ENCODE results near the gene EFNB1. TPM values are rescaled to one million over a fixed set of nuclear protein-coding genes. Genes with fewer than 3 reads are reported as not detected.

Gene EFNB1
- total and polyA plus RNA-seq, 4 donors: 3.6 to 24.0 (median 11.3) TPM

DNA sequence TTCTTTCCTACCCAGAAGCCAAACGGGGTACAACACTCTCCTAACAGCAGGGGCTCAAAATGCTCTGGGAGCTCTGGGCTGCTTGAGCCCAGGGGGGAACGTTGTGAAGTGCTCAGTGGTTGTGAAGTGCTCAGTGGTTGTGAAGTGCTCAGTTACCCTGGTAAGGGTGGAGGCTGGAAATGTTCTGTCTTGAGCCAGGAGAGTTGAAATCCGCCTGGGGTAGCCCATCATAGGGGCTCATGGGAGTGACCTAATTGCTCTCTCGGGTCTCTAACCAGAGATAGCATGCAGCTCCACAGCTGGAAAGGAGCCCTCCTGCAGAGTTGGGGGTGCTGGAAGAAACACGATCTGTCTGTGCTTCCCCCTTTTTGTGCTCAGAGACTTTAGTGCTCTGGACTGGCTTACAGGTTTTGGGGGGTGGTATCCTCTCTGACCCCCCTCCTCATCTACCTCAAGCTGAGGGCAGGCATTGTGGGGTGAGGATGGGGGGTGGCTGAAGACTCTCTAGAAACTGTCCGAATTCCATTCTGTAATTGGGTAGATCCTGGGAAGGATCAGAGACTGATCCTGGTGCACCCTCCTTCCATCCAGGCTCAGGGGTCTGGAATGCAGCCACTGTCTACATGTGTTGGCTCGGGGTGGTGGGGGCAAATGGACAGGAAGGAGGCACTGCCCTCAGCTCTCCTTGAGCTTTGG is 2.7 kb downstream of the EFNB1 start:
- DNase-seq (no peak), ATAC-seq (ENCODE audit: low FRiP score) (no peak)
- WGBS, 2 donors: 6 to 20% methylated on average over 7 of the region's 7 CpGs
- intact Hi-C loops (cut with DNase I): loop anchor here (5.0 to 10.0 kb wide), 3 partner anchors 66 to 163 kb away; no protein-coding TSS in a partner anchor
- no peaks in the 10 kb centered on the region for H3K36me3 ChIP-seq (ENCODE audit: control insufficient read depth in 1 of 2, insufficient read depth in 2 of 2, low read length in 1 of 2)
- H3K4me3 ChIP-seq (ENCODE audit: low read length in 2 of 2): no peak overlapping the region
- no peaks in the 10 kb centered on the region for H3K4me1 ChIP-seq (ENCODE audit: control insufficient read depth in 1 of 2, insufficient read depth in 2 of 2, low read length in 2 of 2)
- H3K27ac ChIP-seq (ENCODE audit: low read depth in 1 of 2, low read length in 2 of 2): no peak overlapping the region
- no peaks in the 10 kb centered on the region for H3K9me3 ChIP-seq (ENCODE audit: control insufficient read depth, low read length)
- no peaks in the 10 kb centered on the region for H3K27me3 ChIP-seq (ENCODE audit: control insufficient read depth in 1 of 2, insufficient read depth in 2 of 2, low read length in 1 of 2)

DNA sequence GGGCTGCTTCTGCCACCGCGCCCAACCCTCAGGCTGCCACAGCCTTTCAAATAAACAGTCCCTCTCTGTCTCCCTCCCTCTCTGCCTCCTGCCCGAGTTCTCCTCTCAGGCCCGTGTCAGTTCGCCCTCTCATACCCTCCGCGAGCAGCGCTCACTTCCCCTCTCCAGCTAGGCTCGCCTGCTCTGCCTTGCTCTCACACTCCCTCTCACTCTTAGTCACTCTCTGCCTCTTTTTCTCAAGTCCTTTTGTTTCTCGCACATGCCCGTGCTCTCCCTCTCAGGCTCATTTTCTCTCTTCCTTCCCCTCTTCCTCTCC is 3.2 kb downstream of the EFNB1 start:
- DNase-seq (peak; percentile 79 to 82), ATAC-seq (ENCODE audit: low FRiP score) (no peak)
- Histone ChIP-seq H3K9me3 (ENCODE audit: control insufficient read depth, low read length) (no peaks in the 10 kb centered on the region), H3K27me3 (ENCODE audit: control insufficient read depth in 1 of 2, insufficient read depth in 2 of 2, low read length in 1 of 2) (no peaks in the 10 kb centered on the region), H3K4me3 (ENCODE audit: low read length in 2 of 2) (no peak overlapping the region), H3K4me1 (ENCODE audit: control insufficient read depth in 1 of 2, insufficient read depth in 2 of 2, low read length in 2 of 2) (no peaks in the 10 kb centered on the region), H3K36me3 (ENCODE audit: control insufficient read depth in 1 of 2, insufficient read depth in 2 of 2, low read length in 1 of 2) (no peaks in the 10 kb centered on the region), H3K27ac (ENCODE audit: low read depth in 1 of 2, low read length in 2 of 2) (no peak overlapping the region)
- intact Hi-C loops (cut with DNase I): loop anchor here (5.0 to 10.0 kb wide), 3 partner anchors 65 to 163 kb away; no protein-coding TSS in a partner anchor
- WGBS, 2 donors: 1 to 17% methylated on average over 11 of the region's 11 CpGs

DNA sequence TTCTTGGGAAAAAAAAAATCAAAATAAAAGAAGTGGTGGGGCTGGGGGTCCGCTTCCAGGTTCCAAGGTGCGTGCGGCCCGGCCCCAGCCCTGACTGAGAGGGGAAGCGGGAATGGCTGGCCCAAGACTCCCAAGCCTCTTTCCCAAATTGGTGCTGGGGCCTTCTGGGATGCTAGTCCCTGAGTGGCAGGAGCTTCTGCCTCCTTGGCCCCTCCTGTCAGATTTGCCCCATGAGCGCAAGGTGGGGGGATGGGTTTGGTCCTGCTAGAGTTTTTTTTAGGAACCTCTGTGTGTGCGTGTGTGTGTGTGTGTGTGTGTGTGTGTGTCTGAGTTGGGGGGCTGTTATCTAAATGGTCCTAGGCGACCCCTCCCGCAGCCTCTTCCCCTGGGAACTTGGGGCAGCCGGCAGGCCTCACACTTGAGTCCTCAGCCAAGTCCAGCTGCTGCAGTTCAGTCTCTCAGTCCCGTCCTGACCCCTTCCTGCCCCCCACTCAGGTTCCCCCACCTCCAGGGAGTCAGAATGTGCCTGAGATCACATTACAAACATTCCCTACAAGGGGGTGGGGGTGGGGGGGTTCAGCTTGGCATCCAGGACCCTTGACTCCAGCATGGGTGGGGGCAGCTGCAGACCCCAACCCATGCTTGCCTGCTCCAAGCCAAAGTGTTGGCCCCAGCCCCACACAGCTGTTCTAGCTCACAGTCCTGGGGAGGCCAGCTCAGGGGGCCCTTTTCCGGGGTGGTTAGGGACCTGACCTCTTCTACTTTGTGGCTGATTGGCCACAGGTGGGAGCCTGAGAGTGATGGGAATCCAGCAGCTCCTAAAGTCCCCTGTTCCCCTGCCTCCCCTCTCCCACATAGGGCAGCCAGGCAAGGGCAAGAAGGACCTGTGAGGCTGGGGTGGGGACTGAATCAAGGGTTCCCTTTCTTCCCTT is 4.0 kb downstream of the EFNB1 start:
- DNase-seq: peak in 1 of 2 donors; percentile 51
- ATAC-seq (ENCODE audit: low FRiP score): no peak
- intact Hi-C loops (cut with DNase I): loop anchor here (5.0 to 10.0 kb wide), 3 partner anchors 65 to 162 kb away; no protein-coding TSS in a partner anchor
- H3K4me3 ChIP-seq (ENCODE audit: low read length in 2 of 2): no peak overlapping the region
- WGBS, 2 donors: 64 to 80% methylated on average over 12 of the region's 12 CpGs
- no peak overlapping the region for H3K27ac ChIP-seq (ENCODE audit: low read depth in 1 of 2, low read length in 2 of 2)
- H3K27me3 ChIP-seq (ENCODE audit: control insufficient read depth in 1 of 2, insufficient read depth in 2 of 2, low read length in 1 of 2): no peaks in the 10 kb centered on the region
- no peaks in the 10 kb centered on the region for H3K9me3 ChIP-seq (ENCODE audit: control insufficient read depth, low read length)
- no peaks in the 10 kb centered on the region for H3K36me3 ChIP-seq (ENCODE audit: control insufficient read depth in 1 of 2, insufficient read depth in 2 of 2, low read length in 1 of 2)
- no peaks in the 10 kb centered on the region for H3K4me1 ChIP-seq (ENCODE audit: control insufficient read depth in 1 of 2, insufficient read depth in 2 of 2, low read length in 2 of 2)

DNA sequence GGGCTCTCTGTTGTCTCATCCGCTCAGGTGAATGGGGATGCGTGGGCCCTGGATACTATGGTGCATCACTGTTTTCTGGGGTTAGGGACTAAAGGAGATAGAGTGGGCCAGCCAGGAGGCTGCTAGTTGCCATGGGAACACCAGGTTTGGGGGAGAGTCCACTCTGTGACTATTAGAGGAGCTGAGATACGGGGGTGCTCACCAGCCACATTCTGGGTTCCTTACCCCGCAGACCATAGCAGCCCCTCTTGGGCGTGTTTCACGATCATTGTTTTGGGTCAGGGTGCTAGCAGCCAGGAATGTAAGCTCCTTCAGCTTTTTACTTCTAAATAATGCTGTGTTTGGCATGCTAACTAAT is 4.6 kb downstream of the EFNB1 start:
- Histone ChIP-seq H3K36me3 (ENCODE audit: control insufficient read depth in 1 of 2, insufficient read depth in 2 of 2, low read length in 1 of 2) (peaks cover 0 to 2% of the 10 kb centered on the region in 2 donors), H3K4me3 (ENCODE audit: low read length in 2 of 2) (no peak overlapping the region), H3K4me1 (ENCODE audit: control insufficient read depth in 1 of 2, insufficient read depth in 2 of 2, low read length in 2 of 2) (no peaks in the 10 kb centered on the region), H3K27me3 (ENCODE audit: control insufficient read depth in 1 of 2, insufficient read depth in 2 of 2, low read length in 1 of 2) (no peaks in the 10 kb centered on the region), H3K27ac (ENCODE audit: low read depth in 1 of 2, low read length in 2 of 2) (no peak overlapping the region), H3K9me3 (ENCODE audit: control insufficient read depth, low read length) (no peaks in the 10 kb centered on the region)
- no peak for ATAC-seq (ENCODE audit: low FRiP score)
- 85 to 98% methylated on average over 6 of the region's 6 CpGs for WGBS, 2 donors
- DNase-seq: peak in 1 of 2 donors; percentile 4
- intact Hi-C loops (cut with DNase I): loop anchor here (5.0 to 10.0 kb wide), 3 partner anchors 64 to 161 kb away; no protein-coding TSS in a partner anchor

DNA sequence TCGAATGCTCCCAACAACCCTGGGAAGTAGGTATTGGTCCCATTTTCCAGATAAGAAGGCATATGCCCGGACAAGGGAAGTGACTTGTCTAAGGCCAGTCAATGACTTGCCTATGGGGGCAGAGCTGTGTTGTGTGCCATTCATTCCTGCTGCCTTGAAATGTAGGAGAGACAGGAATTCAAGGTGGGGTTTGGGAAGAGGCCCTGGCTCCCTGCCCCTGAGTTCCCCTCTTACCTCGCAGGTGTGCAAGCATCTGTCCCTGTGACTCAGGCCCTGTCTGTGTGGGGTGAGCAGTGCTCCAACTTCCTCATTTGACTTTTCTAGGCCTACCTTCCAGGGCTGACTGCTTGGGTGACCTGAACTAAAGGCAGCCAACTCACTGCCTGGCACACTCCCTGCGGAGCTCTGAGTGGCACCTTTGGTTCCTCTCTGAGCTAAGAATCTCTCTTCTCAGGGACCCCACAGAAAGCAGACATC is 5.1 kb downstream of the EFNB1 start:
- no peak for ATAC-seq (ENCODE audit: low FRiP score)
- intact Hi-C loops (cut with DNase I): loop anchor here (5.0 to 10.0 kb wide), 3 partner anchors 63 to 161 kb away; no protein-coding TSS in a partner anchor
- Histone ChIP-seq H3K4me1 (ENCODE audit: control insufficient read depth in 1 of 2, insufficient read depth in 2 of 2, low read length in 2 of 2) (no peaks in the 10 kb centered on the region), H3K27ac (ENCODE audit: low read depth in 1 of 2, low read length in 2 of 2) (no peak overlapping the region), H3K27me3 (ENCODE audit: control insufficient read depth in 1 of 2, insufficient read depth in 2 of 2, low read length in 1 of 2) (no peaks in the 10 kb centered on the region), H3K9me3 (ENCODE audit: control insufficient read depth, low read length) (no peaks in the 10 kb centered on the region), H3K4me3 (ENCODE audit: low read length in 2 of 2) (no peak overlapping the region), H3K36me3 (ENCODE audit: control insufficient read depth in 1 of 2, insufficient read depth in 2 of 2, low read length in 1 of 2) (peaks cover 0 to 2% of the 10 kb centered on the region in 2 donors)
- no peak for DNase-seq
- 82 to 85% methylated on average over 4 of the region's 4 CpGs for WGBS, 2 donors

DNA sequence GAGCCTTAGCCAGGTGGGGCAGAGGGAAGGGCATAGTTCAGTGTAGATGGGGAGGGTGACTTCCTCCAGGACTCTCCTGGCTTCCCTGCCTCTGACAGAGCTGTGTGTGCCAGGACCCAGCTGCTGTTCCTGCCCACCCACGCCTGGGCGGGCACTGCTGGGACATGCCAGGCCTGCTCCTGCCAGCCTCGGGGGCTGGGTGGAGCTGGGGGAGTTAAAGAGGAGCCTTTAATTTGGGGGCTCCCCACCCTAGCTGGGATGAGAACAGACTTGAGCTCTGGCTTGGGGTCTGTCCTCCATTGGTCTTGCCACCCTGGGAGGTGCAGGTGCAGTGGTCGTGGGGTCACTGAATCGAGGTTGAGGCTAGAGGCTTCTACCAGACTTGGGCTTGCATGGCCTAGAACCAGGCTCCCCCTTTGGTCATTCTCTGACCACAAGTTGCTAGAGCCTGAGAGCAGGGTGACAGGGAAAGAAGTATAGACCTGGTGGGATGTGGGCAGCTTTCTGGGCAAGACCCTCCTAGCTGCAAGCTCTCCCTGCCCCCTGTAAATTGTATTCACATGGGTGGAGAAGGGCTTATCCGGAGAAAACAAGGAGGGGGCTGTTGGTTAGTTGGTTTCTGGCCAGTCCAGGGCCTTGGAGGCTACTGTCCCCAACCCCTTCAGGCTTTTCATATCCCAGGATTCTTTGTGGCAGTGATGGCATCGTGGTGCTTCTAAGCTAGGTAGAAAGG is 5.7 kb downstream of the EFNB1 start:
- Histone ChIP-seq H3K27ac (ENCODE audit: low read depth in 1 of 2, low read length in 2 of 2) (no peak overlapping the region), H3K4me3 (ENCODE audit: low read length in 2 of 2) (no peak overlapping the region), H3K36me3 (ENCODE audit: control insufficient read depth in 1 of 2, insufficient read depth in 2 of 2, low read length in 1 of 2) (peaks cover 0 to 2% of the 10 kb centered on the region in 2 donors), H3K9me3 (ENCODE audit: control insufficient read depth, low read length) (no peaks in the 10 kb centered on the region), H3K4me1 (ENCODE audit: control insufficient read depth in 1 of 2, insufficient read depth in 2 of 2, low read length in 2 of 2) (no peaks in the 10 kb centered on the region), H3K27me3 (ENCODE audit: control insufficient read depth in 1 of 2, insufficient read depth in 2 of 2, low read length in 1 of 2) (no peaks in the 10 kb centered on the region)
- ATAC-seq (ENCODE audit: low FRiP score) (no peak), DNase-seq (peak in 1 of 2 donors; percentile 72)
- WGBS, 2 donors: 51 to 62% methylated on average over 7 of the region's 7 CpGs
- intact Hi-C loops (cut with DNase I): loop anchor here (5.0 to 10.0 kb wide), 3 partner anchors 63 to 160 kb away; no protein-coding TSS in a partner anchor

DNA sequence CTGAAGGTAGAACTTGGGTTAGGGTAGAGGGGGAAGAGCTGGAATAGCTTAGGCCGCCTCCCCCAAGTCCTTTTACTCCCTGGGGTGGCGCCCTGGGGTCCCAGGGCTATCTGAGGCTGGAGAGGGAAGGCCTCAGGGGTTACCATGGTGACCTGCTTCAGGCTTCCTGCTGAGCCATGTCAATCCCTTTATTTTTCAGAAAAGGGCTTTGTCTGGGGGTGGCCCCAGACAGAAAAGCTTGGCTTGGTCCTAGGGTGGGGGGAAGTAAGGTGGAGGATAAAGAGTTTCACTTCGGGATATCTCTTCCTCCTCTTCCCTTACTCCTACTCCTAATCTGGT is 6.3 kb downstream of the EFNB1 start:
- no peak for ATAC-seq (ENCODE audit: low FRiP score)
- peaks cover 0 to 2% of the 10 kb centered on the region in 2 donors for H3K36me3 ChIP-seq (ENCODE audit: control insufficient read depth in 1 of 2, insufficient read depth in 2 of 2, low read length in 1 of 2)

DNA sequence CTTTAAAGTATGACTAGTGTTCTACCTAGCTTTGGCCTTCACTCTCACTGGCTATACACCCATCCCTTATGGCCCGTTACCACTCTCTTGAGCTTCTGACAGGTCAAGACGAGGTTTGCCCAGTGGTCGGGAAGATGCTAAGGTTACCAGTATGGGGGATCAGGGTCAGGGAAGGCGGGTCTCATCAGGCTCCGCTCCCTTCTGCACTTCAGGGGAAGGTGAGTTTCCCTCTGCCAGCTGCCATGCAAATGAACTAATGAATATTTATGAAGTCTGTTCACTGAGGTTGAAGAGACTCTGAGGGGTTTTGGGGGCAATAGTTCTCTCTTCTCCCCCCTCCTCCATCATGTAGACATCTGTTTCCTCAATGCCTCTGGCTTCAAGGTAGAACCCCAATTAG is 6.6 kb downstream of the EFNB1 start:
- H3K4me3 ChIP-seq (ENCODE audit: low read length in 2 of 2): no peak overlapping the region
- H3K27ac ChIP-seq (ENCODE audit: low read depth in 1 of 2, low read length in 2 of 2): no peak overlapping the region
- no peaks in the 10 kb centered on the region for H3K27me3 ChIP-seq (ENCODE audit: control insufficient read depth in 1 of 2, insufficient read depth in 2 of 2, low read length in 1 of 2)
- ATAC-seq (ENCODE audit: low FRiP score) (no peak), DNase-seq (peak in 1 of 2 donors; percentile 17)
- 74 to 97% methylated on average over 5 of the region's 5 CpGs for WGBS, 2 donors
- intact Hi-C loops (cut with DNase I): loop anchor here (10.0 kb wide), 2 partner anchors 99 to 159 kb away; no protein-coding TSS in a partner anchor
- H3K4me1 ChIP-seq (ENCODE audit: control insufficient read depth in 1 of 2, insufficient read depth in 2 of 2, low read length in 2 of 2): no peaks in the 10 kb centered on the region
- H3K36me3 ChIP-seq (ENCODE audit: control insufficient read depth in 1 of 2, insufficient read depth in 2 of 2, low read length in 1 of 2): peaks cover 0 to 2% of the 10 kb centered on the region in 2 donors
- no peaks in the 10 kb centered on the region for H3K9me3 ChIP-seq (ENCODE audit: control insufficient read depth, low read length)

More for the DNA sequence above, 6.3 kb downstream of the EFNB1 start:
- Histone ChIP-seq H3K9me3 (ENCODE audit: control insufficient read depth, low read length) (no peaks in the 10 kb centered on the region), H3K27me3 (ENCODE audit: control insufficient read depth in 1 of 2, insufficient read depth in 2 of 2, low read length in 1 of 2) (no peaks in the 10 kb centered on the region), H3K4me3 (ENCODE audit: low read length in 2 of 2) (no peak overlapping the region), H3K27ac (ENCODE audit: low read depth in 1 of 2, low read length in 2 of 2) (no peak overlapping the region), H3K4me1 (ENCODE audit: control insufficient read depth in 1 of 2, insufficient read depth in 2 of 2, low read length in 2 of 2) (no peaks in the 10 kb centered on the region)
- intact Hi-C loops (cut with DNase I): loop anchor here (10.0 kb wide), 2 partner anchors 100 to 160 kb away; no protein-coding TSS in a partner anchor
- 52 to 98% methylated on average over 3 of the region's 3 CpGs for WGBS, 2 donors
- DNase-seq: peak in 1 of 2 donors; percentile 8
